ENCODE results near the gene BLTP3B.

BLTP3B gene

DNA sequence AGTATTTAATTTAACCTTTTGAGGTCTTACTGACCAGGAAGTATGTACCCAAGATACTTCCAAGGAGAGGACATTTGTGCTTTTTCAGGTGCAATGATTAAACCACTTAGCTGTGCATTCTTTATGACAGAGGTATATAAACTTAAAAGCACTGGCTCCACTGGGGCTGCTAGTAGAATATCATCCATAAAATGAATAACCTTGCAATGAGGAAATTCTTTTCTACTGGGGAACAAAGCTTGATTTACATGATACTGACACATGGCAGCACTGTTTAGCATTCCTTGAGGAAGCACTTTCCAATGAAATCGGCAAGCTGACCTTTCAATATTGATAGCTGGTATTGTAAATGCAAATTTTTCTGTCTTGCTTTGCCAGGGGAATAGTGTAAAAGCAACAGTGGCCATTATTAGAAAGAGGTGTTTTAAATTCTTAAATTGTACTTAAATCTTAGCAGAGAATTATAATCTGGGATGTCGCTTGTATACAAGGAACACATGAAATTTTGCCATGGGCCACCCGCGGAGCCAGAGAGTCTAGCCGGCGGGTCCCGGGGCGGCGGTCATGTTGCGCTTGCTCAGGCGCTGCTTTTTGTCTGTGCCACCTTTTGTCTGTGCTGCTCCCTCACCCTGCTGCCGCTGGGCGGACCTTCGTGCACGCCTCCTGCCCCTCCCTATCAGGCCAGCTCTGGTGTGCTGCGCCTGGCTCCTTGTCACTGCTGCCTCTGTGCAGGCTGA, 20.9 kb upstream of the BLTP3B start:
- peak; percentile 80 for DNase-seq

DNA sequence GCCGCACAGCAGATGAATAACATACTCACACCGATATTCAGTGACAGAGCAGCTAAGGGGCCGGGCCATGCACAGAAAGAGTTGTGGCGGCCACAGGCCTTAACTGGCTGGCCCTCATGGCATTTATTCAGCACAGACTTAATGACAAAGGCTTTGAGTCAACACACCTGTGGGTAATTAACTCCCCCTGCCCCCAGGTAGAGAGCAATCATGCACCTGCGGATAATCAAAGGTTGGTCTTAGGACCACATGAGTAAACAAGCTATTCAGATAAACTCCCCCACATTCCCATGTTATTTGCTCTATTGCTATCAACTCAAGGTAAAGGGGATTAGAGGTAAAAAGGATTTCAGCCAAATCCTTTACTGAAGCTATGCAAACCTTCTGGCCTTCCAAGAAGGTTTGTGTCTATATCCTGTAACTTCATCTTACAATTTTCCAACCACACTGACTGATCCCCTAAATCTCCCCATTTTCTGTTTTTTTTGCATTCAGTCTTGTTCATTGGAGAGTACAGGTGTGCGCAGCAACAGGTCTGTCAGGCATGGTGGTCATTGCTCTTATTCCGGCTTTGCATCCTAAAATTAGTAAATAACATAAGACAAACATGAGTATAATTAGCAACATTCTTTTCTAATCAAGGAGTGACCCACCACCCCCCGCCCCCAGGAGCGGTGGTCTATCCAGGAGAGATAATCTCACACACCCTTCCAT, 16.9 kb upstream of the BLTP3B start:
- no peak for DNase-seq

DNA sequence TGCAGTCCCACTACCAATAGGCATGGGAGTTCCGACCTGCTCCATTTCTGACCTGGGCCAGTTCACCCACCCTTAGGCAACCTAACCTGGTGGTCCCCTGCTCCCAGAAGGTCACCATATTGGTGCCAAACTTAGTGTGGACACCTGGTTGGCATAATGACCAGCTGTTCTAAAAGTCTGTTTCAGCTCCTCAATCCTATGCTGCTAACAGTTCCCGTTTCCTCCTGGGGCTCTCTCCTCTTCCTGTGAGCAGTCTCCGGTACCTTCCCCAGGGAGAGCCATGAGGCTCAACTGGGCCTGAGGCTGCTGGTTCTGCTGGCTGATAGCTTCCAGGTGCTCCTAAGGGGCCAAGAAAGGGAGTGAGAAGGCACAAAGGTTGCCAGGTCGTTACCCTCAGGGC, 15.9 kb upstream of the BLTP3B start:
- DNase-seq = no peak

DNA sequence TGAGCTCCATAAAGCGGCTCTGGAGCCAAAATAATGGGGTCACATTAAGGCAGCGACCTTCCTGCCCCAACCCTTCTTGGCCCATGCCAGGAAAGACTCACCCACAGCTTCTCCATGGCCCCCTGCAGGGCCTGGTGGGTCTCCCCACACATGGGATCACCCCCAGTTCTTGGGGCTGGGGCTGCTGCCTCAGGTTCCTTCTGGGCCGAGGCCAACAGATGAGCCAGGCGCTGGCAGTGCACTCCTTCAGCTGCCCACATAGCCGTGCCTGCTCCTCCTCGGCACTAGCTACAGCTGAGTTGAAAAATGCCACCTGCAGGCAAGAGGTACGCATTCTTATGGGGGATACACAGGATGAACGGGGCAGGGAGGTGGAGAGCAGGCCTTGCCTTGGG, 14.8 kb upstream of the BLTP3B start:
- no peak for DNase-seq

DNA sequence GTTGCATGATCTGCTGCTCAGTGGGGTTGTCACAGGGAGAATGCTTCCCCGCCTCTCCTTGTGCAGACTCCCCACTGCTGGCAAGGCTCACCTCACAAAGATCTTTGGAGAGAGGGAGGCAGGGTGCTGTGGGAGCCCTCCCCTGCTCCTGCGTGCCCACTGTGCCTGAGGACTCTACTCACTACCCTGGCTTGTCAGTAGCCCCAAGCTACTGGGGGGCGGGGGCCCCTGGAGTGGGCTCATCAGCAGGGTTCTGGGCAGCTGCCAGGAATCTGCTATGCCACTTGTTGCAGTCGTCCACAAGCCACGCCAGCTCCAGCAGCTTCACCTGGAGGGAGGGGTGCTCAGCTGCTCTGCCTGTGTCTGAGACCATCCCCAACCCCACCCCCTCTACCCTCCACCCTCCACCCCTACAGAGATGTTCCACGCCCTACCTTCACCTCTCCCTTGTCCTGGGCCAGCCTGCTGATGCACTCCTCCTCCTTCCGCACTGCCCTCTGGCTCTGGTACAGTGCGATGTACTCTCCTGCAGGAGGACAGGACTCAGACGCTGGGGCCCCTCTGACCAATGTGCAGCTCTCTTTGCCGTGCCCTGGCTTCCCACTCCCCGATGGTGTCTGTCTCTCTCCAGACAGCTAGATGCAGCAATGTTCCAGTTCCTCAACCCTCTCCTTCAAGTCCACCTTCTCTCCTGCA, 14.2 kb upstream of the BLTP3B start:
- DNase-seq = no peak

DNA sequence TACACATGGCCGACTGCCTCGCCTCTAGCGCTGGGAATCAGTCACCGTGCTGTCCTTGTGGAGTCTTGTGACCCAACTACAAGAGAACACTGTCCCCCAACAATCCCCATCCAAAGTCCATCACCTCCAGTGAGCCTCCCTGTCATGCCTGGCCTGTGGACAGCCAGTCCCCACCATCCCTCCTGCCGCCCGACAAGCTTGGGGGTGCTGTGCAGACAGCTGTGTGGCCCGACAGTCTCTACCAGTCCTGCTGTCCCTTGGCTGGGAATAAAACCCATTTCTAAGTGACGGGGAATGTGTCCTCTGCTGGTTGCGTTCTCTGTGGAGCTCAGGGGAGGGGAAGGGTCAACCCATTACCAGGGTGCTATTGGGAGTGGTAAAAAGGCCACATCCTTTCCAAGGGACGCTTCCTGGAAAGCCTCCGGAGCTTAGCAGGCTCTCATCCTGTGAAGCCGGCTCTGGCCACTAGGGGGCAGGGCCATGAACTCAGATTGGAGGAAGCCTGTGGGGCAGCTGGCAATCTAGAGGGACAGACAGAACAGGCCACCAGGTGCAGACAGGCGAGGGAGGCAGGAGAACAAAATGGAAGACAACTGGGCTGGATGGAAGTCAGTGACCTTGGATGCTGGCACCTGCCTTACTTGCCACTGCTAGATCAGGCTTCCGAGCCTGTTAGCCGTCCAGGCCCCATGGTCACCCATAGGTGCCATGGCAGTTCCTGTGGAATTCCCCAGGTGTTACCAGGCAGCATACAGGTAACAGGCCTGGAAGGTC, 12.0 kb upstream of the BLTP3B start:
- peak; percentile 49 for DNase-seq

DNA sequence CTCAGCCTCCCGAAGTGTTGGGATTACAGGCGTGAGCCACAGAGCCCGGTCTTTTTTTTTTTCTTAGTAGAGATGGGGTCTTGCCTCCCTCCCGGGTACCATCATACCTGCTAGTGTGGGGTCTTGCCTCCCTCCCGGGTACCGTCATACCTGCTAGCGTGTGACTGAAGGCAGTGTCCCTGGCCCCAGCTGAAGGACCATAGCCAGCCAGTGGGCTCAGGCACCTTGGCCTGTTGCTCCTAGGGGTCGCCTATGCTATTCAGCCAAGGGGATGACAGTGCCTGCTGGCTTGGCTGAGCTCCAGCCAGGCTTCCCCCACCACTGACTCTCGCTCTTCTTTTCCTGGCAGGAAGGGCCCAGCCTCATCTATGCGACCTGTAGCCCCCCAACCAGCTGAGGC, 10.5 kb upstream of the BLTP3B start:
- DNase-seq = no peak

DNA sequence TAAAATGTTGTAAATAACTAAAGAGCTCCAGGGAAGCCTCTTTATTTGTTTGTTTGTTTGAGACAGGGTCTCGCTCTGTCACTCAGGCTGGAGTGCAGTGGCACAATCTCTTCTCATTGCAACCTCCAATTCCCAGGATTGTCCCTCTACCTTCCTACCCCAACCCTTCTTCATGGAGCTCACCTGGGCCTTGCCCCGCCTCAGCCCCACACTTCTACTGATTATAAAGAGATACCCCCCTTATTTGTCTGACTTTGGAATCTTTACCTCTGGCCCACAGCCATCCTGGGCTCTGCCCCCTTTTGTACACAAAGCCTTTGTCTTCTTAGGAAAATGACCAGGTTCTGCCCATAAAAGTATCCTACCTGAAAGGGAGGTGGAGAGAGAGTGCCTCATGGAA, 9.1 kb upstream of the BLTP3B start:
- no peak for DNase-seq

DNA sequence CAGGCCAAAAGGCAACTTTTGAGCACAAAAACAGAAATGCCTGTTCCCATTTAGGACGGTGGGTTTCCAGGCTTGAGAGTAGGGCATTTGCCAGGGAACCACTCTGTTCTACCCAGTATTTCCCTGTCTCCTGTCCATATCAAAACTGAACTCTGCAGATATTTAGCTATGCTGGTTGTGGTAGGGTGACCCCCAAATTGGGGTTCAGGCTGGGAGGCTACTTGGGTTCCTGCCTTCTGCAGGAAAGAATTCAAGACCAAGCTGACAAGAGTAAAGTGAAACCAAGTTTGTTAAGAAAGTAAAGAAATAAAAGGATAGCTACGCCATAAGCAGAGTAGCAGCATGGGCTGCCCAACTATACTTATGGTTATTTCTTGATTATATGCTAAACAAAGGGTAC, 3.6 kb upstream of the BLTP3B start:
- no peak for DNase-seq

DNA sequence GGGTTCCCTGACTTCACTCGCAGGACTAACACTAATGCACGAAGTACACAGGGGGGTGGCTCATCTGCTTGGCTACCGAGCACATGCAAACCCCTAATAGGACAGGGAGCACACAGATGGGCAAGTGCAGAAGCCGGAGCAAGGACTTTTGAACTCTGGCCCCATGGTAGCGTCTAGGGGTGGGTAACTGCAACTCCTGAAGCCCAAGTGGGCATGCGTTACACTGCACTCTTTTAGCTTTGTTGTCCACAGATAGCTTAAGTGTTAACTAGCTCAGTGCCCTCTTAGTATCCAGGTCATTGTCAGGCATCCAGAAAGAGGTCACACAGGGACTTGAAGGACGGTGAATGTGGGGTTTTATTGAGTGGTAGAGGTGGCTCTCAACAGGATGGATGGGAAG, 3.0 kb upstream of the BLTP3B start:
- no peak for DNase-seq

DNA sequence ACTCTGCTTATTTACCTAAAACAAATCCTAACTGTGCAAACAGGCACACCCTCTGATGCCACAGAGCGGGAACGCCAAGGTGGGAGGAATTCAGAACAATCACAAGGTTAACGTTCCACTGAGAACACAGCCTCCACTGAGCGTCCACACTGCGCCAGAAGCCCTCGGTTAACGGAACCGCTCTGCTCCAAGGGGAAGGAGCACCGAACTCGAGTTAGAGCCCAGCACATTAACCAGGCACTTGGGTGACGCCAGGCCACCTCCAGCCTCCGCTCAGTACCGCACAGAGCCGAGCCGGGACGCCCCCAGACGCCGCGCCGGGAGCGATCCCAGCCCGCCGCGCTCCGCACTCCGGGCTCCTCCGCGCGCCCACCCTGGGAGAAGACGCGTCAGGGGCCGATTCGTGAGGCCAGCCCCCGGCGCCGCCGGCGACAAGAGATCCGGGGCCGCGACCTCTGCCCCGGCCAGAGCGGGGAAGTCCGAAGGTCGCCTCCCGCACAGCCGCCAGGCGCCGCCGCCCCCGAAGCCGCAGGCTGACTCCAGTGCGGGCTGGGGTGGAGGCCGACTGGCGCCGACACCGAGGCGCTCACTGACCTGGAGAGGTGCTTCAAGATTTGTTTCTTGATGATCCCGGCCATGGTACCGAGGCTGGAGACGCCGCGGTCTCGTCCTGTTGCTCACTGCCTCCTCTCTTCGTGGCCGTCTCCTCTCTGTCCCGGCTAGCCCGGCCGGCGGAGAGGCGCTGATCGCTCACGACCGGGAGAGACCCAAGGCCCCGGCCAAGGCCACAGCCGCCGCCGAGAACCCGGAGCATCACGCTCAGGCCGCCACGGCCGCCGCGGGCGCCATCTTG, 450 bp downstream of the BLTP3B start:
- DNase-seq = peak; percentile 25

DNA sequence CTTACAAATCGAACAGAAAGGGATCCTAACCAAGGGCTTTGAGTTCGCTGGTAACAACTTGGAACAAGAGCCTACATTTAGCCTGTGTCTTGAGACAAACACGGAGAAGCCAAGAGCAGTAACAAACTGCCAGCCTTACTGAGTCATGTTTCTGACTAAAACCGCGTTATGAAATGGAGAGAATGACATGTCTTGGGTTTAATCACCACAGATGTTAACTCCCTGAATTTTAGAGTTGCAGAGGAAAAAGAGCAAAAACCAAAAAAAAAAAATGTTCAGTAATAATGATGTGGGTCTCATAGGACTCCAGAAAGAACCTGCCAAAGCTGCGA, 1.0 kb downstream of the BLTP3B start:
- DNase-seq = peak; percentile 4

DNA sequence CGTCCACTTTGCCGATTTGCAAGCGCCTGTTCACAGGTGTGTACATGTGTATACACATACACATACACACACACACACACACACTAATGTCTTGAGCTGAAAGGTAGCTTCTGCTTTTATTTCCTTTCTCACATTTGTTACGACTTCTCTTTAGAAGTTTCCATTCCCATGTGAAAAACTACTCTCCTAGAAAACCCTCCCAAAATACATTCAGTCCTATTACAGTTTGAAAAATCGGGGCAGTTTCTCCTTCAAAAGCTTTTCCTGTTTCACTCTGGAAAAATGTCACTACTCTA, 3.9 kb downstream of the BLTP3B start:
- DNase-seq = no peak

DNA sequence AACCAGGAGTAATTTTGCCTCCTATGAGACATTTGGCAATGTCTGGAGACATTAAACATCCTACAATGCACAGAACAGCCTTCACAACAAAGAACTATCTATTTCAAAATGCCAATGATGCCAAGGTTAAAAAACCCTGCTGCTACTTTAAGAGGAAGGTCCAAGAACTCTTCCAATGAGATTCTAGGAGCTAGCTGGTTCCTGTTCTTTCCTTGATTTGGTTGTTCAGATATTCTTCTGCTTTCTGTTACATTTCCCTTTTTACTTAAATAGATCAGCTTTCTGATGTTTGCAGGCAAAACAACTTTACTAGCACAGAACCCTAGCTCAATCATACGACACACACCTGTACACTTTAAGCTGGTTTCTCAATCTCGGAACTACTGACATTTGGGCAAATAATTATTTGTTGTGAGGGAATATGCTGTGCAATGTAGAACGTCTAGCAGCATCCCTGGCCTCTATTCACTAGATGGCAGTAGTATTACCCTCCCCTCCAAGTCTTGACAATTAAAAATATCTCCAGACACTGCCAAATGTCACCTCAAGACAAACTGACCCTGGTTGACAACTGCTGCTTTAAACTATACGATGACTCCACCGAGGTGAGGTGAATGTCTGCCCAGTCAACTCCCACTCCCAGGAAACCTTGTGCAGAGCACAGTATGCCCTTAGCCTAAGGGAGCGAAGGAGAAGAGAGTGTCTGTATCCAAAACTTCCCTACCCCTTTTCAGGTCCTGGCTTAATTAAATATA, 4.4 kb downstream of the BLTP3B start:
- no peak for DNase-seq

DNA sequence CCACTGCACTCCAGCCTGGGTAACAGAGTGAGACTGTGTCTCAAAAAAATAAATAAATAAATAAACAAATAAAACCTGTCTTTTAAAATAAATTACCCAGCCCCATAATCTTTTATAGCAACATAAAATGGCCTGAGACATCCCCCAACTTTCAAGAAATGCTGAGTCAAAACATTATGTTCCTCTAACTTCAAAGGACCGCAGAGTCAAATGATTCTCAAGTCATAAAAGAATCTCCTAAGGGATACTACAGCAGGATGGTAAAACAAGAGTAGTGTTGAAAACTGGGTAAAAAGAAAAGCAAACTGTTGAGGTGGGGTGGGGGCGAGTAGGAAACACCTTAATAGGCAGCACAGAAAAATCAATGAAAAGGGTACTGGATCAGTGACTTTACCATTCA, 9.5 kb downstream of the BLTP3B start:
- no peak for DNase-seq

DNA sequence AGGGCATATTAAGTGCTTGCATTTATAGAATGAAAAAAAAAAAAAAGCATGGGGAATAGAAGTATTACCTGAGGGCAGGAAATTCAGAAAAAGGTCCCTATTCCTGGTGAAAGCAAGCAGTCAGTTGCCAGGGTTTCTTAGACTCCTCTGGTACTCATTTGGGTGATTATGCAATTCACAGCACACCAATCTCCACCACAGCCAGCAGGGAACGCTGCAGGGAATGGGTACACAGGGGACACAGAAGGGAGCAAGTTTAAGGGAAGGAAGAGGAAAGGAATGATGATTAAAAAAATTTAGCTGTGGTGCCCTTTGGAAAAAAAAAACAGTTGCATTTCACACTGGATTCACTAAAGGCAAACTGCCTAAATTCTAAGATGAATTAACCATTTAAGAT, 14.2 kb downstream of the BLTP3B start:
- no peak for DNase-seq

DNA sequence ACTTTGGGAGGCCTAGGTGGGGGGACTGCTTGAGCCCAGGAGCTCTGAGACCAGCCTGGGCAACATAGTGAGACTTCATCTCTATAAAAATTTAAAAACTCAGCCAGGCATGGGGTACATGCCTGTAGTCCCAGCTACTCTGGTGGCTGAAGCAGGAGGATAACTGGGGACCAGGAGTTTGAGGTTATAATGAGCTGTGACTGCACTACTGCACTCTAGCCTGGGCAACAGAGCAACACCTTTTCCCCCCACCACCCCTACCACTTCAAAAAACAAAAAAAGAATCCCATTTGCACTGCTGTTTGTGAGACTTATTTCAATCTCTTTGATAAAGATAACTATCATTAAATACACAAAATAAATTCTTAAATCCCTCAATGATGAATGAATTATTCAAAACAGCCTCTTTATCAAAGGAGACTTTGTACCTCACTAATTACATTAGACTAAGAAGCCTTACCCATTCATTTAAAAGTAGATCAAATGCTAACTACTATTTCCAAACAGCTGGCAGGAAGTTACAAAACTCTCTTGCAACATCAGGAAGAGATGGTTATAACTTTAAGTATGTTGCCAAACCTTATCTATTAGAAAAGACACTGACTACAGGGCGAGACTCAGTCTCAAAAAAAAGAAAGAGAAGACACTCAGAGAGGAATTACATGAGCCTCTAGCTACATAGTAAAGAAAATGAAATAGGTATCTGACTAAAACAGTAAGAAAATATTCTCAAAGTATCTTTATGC, 14.7 kb downstream of the BLTP3B start:
- DNase-seq = no peak

DNA sequence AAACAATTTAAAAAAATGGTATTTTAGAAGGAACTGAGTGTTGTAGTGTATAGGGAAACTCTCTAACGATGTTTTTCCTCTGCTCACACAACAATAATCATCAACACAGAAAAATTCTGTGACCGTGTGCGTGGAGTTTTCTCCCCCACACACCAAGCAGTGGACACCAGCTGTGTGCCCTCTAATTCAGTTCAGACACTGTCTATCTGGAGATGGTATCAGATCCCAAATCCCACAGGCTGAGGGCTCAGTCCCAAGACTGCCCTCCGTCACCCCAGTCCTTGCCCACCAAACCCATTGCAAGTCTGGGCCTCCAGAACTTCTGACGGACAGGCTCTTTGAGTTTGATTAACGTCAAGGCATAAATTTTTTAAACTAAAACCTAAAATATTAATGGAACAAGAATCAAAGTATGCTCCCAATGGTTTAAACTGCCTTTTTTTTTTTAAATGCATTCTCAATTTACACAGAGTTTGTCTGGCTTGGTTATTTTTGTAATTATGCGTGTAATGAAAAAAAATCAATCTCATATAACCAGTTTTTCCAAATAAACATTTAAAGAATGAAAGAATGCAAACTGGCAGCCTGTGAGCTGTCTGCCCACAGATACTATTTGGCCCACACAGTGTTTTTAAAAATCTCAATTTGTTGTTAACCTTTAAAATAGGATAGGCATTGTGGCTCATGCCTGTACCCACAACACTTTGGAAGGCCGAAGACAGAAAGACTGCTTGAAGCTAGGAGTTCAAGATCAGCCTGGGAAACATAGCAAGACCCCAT, 19.2 kb downstream of the BLTP3B start:
- DNase-seq = no peak

DNA sequence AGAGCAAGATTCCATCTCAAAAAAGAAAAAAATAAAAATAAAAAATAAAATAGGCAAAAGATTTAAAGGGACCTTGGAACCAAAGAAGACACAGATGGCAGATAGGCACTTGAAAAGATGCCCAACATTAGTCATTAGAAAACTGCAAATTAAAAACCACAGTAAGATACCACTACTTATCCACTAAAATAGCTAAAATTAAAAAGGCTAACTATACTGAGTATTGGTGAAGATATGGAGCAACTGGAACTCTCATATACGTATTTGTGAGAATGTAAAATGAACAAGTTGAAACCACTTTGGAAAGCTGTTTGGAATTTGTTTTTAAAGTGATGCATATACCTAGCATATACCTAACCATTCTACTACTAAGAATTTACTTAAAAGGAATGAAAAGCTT, 22.3 kb downstream of the BLTP3B start:
- no peak for DNase-seq

DNA sequence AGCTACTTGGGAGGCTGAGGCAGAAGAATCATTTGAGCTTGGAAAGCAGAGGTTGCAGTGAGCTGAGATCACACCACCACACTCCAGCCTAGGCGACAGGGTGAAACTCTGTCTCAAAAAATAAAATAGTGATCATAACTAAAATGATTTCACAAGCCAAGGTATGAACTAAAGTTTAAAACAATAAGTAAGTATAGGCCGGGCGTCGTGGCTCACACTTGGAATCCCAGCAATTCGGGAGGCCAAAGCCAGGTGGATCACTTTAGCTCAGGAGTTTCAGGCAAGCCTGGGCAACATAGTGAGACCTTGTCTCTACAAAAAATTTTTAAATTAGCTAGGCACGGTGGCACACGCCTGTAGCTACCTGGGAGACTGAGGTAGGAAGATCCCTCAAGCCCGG, 27.4 kb downstream of the BLTP3B start:
- DNase-seq = no peak

DNA sequence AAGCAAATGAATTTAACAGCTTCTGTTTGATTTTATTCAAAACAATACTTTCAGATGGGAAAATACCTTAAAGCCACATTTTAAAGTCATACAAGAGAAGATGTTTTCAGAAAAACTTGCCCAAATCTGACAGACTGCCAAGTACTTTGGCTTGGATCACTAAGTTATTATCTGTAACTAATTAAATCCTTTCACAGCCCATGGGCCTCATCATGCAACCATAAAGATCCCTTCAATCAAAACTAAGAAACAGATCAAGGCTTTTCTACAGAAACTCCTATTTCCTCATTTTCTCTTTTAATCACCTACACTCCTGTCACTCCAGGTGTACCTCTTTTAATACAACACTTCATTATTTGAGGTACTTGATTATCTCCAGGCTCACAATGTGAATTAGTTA, 28.1 kb downstream of the BLTP3B start:
- no peak for DNase-seq

Measured in NCI-H1436 (cell line).